ELR (cell line): Measurements from ENCODE around the gene ZEB1.
"Not testable (repeated sequence)": the region's sequence is repeated elsewhere in the genome, so short reads cannot be mapped to it uniquely, and the experiment has no call there.

Source experiments
- DNase-seq: peaks from one replicate; pipeline ENCODE4 v3.0.0-alpha.2; 2015; ENCODE audit warnings: low read depth

ZEB1 gene

GRCh38 chr10:31509989-31510388 lies 191.0 kb downstream of the ZEB1 start:
- peak; percentile 10 for DNase-seq

DNA sequence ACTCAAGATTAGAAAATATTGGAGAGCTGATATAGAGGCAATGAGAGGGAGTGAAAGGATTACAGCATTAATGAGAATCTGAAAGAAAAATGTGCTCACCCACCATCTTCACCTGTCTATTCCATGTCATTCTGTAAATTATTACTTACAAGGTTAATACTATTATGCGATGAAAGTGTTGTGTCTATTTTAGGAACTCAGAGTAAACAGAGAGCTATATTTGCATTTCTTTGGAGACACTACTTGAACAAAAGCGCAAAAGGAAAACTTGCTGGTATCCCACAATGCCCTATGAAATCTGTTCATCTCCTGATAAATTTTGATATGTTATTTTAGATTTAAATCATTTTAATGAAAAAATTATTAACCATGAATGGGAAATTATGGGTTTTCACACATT lies 196.1 kb downstream of the ZEB1 start:
- no peak for DNase-seq

- DNase-seq = peak; percentile 29
Observed at GRCh38 chr10:31515819-31516402, 196.9 kb downstream of the ZEB1 start.

DNA sequence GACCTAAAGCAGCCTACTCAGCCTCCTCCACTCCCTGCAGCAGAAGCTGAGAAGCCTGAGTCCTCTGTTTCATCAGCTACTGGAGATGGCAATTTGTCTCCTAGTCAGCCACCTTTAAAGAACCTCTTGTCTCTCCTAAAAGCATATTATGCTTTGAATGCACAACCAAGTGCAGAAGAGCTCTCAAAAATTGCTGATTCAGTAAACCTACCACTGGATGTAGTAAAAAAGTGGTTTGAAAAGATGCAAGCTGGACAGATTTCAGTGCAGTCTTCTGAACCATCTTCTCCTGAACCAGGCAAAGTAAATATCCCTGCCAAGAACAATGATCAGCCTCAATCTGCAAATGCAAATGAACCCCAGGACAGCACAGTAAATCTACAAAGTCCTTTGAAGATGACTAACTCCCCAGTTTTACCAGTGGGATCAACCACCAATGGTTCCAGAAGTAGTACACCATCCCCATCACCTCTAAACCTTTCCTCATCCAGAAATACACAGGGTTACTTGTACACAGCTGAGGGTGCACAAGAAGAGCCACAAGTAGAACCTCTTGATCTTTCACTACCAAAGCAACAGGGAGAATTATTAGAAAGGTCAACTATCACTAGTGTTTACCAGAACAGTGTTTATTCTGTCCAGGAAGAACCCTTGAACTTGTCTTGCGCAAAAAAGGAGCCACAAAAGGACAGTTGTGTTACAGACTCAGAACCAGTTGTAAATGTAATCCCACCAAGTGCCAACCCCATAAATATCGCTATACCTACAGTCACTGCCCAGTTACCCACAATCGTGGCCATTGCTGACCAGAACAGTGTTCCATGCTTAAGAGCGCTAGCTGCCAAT lies 202.2 kb downstream of the ZEB1 start:
- no peak for DNase-seq

DNA sequence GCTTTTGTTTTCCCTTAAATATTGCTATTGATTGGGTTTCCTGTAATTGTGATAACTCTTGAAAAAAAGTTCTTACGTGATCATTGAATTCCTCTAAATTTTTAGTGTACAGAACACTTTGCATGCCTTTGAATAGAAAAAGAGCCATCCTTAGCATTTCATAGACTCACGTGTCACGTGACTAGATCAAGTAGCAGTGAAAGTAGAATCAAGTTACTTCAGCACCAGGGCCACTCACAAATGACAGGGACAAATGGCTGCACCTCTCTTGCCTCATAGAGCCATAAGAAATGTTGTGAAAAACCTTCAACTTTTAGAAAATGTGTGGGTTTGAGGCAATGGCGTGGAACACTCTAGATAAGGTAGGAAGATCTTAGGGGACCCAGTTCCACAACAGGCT lies 203.8 kb downstream of the ZEB1 start:
- no peak for DNase-seq

GRCh38 chr10:31524460-31524859 lies 205.4 kb downstream of the ZEB1 start:
- no peak for DNase-seq

DNA sequence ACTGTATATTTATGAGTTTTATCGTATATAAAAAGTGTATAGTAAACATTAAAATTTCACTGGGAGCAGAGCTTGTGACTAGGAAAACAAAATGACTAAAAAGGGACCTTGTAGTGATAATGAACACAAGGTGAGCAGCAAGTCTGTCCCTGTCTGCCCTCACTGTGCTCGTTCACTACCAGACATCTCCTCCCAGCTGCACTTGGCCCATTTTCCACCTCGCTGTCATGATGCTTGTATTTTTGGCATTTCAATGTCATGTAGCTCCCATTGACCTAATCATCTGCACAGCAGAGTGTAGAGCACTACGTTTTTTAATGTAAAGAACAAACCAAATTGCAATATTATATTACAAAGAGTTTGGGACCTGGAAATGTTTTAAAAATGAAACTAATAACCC lies 207.2 kb downstream of the ZEB1 start:
- DNase-seq = no peak

- DNase-seq = peak; percentile 64
Observed at GRCh38 chr10:31526681-31527080, 207.7 kb downstream of the ZEB1 start.

GRCh38 chr10:31528831-31529230 lies 209.8 kb downstream of the ZEB1 start:
- DNase-seq = no peak

DNA sequence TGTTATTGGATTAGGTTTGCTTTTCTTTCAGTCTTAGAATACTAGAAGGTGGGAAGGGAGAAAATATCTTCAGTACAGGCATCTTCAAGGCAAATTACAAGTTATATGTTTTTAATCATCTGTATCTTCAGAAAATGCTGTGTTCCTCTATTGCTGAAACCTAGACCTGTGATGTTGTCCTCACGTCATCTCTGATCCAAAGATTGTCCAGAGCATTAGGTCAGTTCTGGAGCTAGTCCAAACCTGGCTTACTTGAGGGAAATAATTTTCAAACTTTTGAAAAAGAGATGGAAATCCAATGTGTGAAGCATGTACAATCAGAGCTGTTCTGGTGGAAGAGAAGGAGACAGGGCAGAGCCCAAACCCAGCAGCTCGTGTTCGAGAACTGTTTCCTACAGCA lies 217.3 kb downstream of the ZEB1 start:
- DNase-seq = no peak

GRCh38 chr10:31549896-31550295 lies 230.9 kb downstream of the ZEB1 start:
- DNase-seq = no peak

DNA sequence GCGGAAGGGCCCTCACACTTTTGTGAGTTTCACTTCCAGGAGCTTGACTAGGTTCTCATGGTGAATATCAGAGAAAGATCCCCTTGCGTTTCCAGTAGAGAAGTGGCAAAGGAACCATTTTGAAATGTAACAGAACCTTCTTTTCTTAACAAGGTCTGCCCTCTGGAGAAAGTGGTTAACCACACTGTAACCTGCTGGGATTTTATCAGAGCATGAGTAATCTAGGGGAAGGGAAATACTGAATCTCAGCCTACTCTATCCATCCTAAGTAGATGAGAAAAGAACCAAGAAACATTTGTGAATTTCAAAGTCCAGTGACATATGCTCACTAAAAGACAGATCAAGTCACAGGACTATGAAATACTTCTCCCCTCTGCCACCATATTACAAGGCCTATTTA lies 235.5 kb downstream of the ZEB1 start:
- DNase-seq = peak; percentile 79

DNA sequence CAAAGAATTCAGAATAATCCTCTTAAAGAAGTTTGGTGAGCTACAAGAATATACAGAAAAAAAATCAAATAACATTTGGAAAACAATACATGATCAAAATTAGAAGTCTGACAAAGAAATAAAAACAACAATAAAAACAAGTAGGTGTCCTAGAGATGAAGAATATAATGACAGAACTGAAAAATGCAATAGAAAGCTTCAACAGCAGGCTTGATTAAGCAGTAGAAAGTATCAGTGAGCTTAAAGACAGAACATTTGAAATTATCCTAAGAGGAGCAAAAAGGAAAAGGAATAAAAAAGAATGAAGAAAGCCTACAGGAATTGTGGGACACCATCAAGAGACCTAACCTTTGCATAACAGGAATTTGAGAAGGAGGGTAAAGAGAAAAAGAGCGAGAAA lies 238.8 kb downstream of the ZEB1 start:
- no peak for DNase-seq

GRCh38 chr10:31568252-31568861 lies 249.3 kb downstream of the ZEB1 start:
- not testable (repeated sequence) for DNase-seq

- DNase-seq = no peak
Observed at GRCh38 chr10:31574577-31574976, 255.6 kb downstream of the ZEB1 start.

- DNase-seq = no peak
Observed at GRCh38 chr10:31578181-31578852, 259.3 kb downstream of the ZEB1 start.

DNA sequence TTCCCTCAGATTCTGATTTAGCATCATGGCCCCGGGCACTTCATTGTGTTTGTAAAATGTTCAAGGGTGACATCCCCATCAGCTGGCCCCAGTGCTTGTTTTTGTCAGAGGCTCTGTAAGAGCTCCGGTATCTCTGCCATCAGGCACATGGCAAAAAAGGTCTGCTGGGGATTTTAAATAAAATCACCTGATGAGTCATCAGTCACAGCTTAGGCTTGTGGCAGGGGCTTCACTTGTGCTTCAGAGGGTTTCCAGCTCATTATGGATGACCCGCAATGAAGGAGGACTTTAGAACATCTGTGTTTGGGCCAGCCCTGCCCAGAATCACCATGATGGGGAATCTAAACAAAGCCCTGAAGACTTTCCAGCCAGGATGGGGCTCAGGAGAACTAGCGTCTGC lies 259.9 kb downstream of the ZEB1 start:
- no peak for DNase-seq
